GM18873 (cell line): Measurements from ENCODE around the gene SMAD7.

Experiments used
- ATAC-seq: cut with Tn5 transposase; IDR thresholded peaks from one replicate; pipeline ENCODE4 v1.9.1; 2021; ENCODE audit warnings: mild to moderate bottlenecking, moderate library complexity, moderate number of reproducible peaks; ENCODE audit not compliant: unreplicated experiment, low FRiP score

The SMAD7 gene

GRCh38 chr18:48919547-48919946 lies 31.2 kb downstream of the SMAD7 start:
- no peak for ATAC-seq

GRCh38 chr18:48918660-48919456 lies 31.9 kb downstream of the SMAD7 start:
- no peak for ATAC-seq

GRCh38 chr18:48917579-48918517 lies 32.9 kb downstream of the SMAD7 start:
- no peak for ATAC-seq

GRCh38 chr18:48915626-48916425 lies 34.9 kb downstream of the SMAD7 start:
- no peak for ATAC-seq

- no peak for ATAC-seq
Measured at GRCh38 chr18:48914581-48915251, 36.0 kb downstream of the SMAD7 start.

- ATAC-seq = no peak
Measured at GRCh38 chr18:48913775-48914174, 37.0 kb downstream of the SMAD7 start.

GRCh38 chr18:48913201-48913600 lies 37.6 kb downstream of the SMAD7 start:
- ATAC-seq = no peak

GRCh38 chr18:48910972-48911545 lies 39.7 kb downstream of the SMAD7 start:
- no peak for ATAC-seq

- ATAC-seq = no peak
Measured at GRCh38 chr18:48909721-48910120, 41.0 kb downstream of the SMAD7 start.

- ATAC-seq = no peak
Measured at GRCh38 chr18:48908916-48909315, 41.8 kb downstream of the SMAD7 start.

- ATAC-seq = no peak
Measured at GRCh38 chr18:48905513-48905912, 45.3 kb downstream of the SMAD7 start.

- ATAC-seq = no peak
Measured at GRCh38 chr18:48904847-48905394, 45.8 kb downstream of the SMAD7 start.

- ATAC-seq = no peak
Measured at GRCh38 chr18:48904091-48904490, 46.7 kb downstream of the SMAD7 start.

GRCh38 chr18:48902856-48903601 lies 47.7 kb downstream of the SMAD7 start:
- no peak for ATAC-seq

GRCh38 chr18:48902023-48902855 lies 48.5 kb downstream of the SMAD7 start:
- no peak for ATAC-seq

- ATAC-seq = no peak
Measured at GRCh38 chr18:48901145-48902022, 49.4 kb downstream of the SMAD7 start.

- ATAC-seq = no peak
Measured at GRCh38 chr18:48900469-48900868, 50.3 kb downstream of the SMAD7 start.
